GM21367 (cell line): ENCODE data around the gene XXYLT1.

Source experiments
- ATAC-seq: cut with Tn5 transposase; IDR thresholded peaks from one replicate; pipeline ENCODE4 v1.9.1; 2021; ENCODE audit not compliant: unreplicated experiment

The XXYLT1 gene

GRCh38 chr3:195069501-195070251 lies 201.3 kb downstream of the XXYLT1 start:
- no peak for ATAC-seq

DNA sequence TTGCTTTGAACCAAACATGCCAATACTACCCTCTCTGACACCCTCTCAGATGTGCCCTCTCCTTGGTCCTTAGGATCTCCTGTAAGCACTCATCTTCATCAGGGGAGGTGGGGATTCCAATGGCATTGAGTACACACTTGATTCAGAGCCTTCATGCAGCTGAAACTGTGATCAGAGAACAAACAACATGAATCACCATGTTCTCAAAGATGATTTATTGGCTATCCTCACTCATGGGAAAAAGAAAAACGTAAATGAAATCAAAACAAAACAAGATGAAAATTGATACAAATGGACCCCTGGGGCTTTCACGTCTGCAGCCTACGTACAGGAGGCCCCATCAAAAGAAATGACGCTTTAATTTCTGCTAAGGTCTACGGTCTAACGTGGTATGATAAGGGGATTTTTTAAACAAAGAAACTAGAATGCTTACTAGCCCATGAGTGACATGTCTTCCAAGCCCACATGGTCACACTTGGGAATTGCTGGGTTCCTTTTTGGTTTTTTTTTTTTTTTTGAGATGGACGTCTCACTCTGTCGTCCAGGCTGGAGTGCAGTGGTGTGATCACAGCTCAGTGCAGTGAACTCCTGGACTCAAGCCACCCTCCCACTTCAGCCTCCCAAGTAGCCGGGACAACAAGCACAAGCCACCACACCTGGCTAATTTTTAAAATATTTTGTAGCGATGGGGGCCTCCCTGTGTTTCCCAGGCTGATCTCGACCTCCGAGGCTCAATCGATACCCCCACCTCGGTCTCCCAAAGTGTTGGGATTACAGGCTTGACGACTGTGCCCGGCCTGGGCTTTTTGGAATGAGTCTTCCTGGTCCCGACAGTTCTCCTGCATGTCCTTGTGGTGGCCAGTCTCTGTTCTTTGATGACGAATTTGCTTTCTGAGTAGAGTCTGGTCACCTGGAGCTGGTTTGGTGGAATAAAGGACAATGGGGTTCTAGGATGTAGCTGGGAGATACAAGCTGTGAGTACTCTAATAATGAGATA lies 202.6 kb downstream of the XXYLT1 start:
- no peak for ATAC-seq

DNA sequence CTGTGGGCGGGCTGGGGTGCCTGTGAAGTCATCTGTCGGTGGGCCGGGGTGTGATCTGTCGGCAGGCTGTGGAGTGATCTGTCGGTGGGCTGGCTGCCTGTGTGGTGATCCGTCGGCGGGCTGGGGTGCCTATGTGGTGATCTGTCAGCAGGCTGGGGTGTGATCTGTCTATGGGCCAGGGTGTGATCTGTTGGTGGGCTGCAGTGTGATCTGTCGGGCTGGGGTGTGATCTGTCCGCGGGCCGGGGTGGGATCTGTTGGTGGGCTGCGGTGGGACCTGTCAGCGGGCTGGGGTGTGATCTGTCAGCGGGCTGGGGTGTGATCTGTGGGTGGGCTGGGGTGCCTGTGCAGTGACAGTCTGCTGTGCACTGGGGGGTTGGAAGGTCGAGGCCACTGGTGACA lies 204.5 kb downstream of the XXYLT1 start:
- no peak for ATAC-seq

DNA sequence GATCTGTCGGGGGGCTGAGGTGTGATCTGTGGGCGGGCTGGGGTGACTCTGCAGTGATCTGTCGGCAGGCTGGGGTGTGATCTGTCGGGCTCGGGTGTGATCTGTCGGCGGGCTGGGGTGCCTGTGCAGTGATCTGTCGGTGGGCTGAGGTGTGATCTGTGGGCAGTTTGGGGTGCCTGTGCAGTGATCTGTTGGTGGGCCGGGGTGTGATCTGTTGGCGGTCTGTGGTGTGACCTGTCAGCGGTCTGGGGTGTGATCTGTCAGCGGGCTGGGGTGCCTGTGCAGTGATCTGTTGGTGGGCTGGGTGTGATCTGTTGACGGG lies 205.1 kb downstream of the XXYLT1 start:
- ATAC-seq, result no peak

DNA sequence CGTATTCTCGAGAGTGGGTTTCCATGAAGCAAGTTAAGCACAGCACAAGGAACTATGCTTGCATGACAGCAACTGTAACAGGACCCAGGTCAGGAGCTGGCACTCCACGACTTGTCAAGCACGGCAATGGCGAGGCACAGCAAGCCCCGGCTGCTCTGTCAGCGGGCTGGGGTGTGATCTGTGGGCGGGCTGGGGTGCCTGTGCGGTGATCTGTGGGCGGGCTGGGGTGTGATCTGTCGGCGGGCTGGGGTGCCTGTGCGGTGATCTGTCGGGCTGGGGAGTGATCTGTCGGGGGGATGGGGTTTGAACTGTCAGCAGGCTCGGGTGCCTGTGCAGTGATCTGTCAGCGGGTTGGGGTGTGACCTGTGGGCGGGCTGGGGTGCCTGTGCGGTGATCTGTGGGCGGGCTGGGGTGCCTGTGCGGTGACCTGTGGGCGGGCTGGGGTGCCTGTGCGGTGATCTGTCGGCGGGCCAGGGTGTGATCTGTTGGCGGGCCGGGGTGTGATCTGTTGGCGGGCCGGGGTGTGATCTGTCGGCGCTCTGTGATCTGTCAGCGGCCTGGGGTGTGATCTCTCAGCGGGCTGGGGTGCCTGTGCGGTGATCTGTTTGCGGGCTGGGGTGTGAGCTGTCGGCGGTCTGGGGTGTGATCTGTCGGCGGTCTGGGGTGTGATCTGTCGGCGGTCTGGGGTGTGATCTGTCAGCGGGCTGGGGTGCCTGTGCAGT lies 205.7 kb downstream of the XXYLT1 start:
- no peak for ATAC-seq

GRCh38 chr3:195064300-195064931 lies 206.5 kb downstream of the XXYLT1 start:
- ATAC-seq, result no peak

DNA sequence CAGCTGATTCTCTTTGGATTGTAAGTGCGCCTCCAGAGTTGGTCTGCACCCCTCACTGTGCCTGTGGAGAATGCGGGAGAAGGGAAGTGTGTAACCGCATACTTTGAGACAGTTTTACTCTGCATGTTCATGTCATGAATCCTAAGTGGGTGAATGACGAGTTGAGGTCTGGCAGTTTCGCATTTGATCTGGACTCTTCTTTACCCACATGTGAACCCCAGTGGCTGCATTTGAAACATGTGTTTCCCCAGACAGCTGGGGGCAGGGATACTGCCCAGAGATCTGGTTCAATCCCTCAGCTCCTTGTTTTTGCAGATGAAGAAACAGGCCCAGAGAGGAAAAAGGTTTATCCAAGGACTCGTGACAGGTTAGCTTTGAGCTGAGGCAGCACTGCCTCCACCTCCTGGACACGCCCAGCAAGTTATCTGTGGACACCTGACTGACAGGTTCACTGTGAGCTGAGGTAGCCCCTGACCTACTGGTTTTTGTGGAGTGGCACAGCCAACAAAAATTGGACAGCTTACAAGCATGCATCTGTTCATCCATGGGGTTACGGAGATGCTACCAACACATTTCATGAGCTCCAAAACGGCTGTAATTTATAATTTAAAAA lies 207.3 kb downstream of the XXYLT1 start:
- no peak for ATAC-seq

DNA sequence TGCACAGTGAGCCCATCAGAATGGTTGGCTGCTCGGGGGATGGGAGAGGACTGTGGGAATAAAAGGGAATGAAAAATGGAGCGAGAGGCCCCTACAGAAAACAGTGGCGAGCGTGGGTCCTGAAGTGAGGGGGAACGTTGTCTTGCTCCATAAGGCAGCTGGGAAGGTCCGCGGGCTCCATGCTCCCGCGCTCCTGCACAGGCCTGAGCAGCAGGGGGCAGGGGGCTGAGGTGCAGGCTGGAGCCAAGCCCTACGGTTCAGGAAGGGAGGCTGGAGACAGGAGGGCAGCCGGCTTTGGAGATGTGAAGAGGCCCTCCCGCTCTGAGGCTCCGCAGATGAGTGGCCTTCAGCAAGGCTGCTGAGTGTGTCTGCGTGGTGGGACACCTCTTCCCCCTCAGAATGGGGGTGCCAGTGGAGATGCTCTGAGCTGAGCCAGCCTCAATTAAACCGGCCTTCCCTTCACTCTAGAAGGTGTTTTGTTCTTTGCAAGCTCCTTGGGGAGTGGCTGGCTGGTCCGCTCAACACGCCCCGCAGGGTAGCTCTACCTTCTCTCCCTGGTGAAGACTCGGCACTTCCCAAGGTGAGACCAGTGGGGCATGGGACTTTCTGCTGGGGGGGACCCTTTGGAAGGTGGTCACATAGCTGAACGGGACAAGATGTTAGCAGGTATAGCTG lies 208.0 kb downstream of the XXYLT1 start:
- ATAC-seq, result no peak

- no peak for ATAC-seq
Observed at GRCh38 chr3:195061756-195062655, 209.0 kb downstream of the XXYLT1 start.

DNA sequence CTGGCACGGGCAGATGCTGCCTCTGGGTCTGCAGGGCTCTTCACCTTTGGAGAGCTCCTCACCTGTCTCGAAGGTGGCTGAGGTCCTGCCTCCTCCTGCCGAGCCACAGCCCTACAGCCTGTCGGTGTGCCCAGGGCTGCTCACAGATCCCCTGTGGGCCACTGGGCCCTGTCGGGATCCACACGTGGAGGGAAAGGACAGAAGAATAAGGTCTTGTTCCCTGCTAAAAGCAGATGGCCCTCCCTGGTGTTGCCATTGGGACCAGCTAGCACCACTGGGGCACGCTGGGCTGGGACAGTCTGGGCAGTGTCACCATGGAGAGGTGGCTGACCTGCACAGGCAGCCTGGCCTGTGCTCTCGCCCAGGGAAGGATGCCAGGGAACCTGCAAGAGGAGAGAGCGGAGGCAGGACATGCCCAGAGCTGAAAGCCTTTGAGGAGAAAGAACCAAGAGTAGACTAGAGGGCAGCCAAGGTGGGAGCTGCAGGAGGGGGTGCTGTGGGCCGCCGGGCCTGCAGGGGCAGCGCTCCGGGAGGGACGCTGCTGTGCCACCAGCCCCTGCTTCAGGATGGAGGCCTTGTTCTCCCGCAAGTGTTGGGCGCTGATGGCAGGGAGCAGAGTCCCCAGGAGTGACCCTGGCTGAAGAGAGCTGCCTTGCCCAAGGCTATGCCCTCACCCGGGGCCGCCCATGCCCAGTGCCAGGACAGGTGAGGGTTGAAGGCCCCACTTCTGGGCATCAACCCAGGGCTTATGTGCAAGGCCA lies 210.2 kb downstream of the XXYLT1 start:
- no peak for ATAC-seq

DNA sequence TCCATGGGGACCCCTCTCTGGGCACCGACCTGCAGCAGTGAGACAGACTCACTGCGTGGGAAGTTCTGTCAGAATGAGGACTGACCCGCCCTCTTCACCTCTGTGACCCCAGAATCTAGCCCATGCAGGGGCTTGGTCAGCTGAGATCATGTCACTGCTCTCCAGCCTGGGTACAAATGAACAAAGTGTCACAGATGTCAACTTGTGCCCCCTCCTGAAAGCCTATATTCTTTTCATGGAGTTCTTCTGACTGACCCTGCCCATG lies 210.8 kb downstream of the XXYLT1 start:
- no peak for ATAC-seq

- no peak for ATAC-seq
Observed at GRCh38 chr3:195059471-195060216, 211.3 kb downstream of the XXYLT1 start.

DNA sequence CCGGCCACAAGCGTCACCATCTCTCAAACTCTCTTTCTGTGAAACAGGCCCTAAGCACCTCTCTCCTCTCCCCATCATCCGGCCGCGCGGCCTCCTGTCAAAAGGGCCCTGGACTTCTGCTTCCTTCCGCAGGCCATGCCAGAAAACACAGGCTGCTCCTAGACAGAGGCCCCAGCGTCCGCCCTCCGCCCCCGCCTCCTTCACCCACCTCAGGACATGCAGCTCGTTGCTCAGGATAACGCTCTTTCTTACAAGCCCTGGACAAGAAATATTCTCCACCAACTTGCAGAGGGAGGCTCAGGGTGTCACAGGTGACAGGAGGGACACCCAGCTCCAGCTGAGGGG lies 212.0 kb downstream of the XXYLT1 start:
- ATAC-seq, result no peak

DNA sequence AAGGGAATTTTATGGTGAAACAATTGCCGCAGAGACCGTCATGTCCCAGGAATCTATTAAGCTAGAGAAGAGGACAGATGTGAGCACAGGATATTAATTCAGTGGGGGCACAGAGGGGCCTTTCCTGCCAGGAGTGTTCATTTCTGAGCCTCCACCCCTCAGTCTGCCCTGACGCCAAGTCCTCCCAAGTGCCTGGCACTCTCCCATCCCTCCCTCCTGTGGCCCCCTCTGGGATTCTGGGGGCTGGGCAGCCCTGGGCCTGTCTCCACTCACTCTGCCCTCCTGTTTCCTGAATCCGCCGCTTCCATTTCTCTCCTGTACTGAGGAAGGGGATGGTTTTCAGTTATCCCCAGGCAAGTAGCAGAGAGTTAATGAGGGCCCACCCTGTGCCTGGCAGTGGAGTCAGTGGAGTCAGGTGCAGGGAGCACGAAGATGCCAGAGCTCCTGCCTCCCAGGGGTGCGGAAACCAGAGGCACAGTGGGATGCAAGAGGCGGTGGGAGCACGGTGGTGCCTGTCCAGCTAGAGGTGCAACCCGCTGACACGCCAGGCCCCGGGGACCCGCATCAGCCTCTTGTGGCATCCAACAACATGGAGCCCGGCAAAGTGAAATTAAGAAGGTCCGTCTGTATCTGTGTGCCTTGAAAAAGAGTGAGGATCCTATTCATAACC lies 212.5 kb downstream of the XXYLT1 start:
- no peak for ATAC-seq

DNA sequence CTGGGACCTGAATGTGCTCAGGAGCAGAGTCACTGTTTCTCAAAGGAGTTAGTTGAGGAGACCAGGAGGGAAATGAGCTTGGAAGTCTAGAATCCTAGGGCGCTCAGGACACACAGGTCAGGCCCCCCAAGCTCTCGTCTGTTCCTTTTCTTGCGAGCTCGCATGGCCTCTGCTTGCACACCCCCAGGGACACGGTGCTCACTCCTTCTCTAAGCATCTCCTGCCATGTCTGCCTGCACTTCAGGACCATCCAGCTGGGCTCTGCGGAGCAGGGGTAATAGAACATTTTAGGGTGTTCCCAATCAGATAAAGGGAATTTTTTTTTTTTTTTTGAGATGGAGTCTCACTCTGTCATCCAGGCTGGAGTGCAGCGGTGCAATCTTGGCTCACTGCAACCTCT lies 213.2 kb downstream of the XXYLT1 start:
- ATAC-seq, result no peak

- ATAC-seq, result no peak
Observed at GRCh38 chr3:195056506-195056905, 214.5 kb downstream of the XXYLT1 start.

- no peak for ATAC-seq
Observed at GRCh38 chr3:195054311-195054710, 216.6 kb downstream of the XXYLT1 start.

GRCh38 chr3:195052939-195053338 lies 218.0 kb downstream of the XXYLT1 start:
- ATAC-seq, result no peak
